ENCODE measurements around the gene ZNF776. TPM values are rescaled to one million over a fixed set of nuclear protein-coding genes. Genes with fewer than 3 reads are reported as not detected.
A peak's percentile ranks its signal among the peaks of the same experiment; 100 is the strongest.
"Not testable (repeated sequence)": the region's sequence is repeated elsewhere in the genome, so short reads cannot be mapped to it uniquely, and the experiment has no call there.

ZNF776 gene
- total and polyA plus RNA-seq, 4 donors = 22.1 to 40.1 (median 30.1) TPM

- H3K27me3 ChIP-seq (ENCODE audit: control insufficient read depth, insufficient read depth, low read length); H3K27ac ChIP-seq (ENCODE audit: low read depth, low read length); H3K4me1 ChIP-seq (ENCODE audit: control insufficient read depth, insufficient read depth, low read length); H3K36me3 ChIP-seq (ENCODE audit: control insufficient read depth, insufficient read depth, low read length); H3K9me3 ChIP-seq (ENCODE audit: control insufficient read depth, insufficient read depth, low read length); H3K4me3 ChIP-seq (ENCODE audit: low read depth, low read length): not testable (repeated sequence)
- 2% methylated on average over 6 of the region's 10 CpGs for WGBS (ENCODE audit: insufficient coverage)
- peak in 2 of 6 donors; percentile 52 to 68 for DNase-seq (ENCODE audit: low read depth in 4 of 6, low spot score in 6 of 6)
These were observed 8.3 kb upstream of the ZNF776 start for GRCh38 chr19:57738320-57738719.

GRCh38 chr19:57738770-57739169 is 7.8 kb upstream of the ZNF776 start:
- DNase-seq (ENCODE audit: low read depth in 4 of 6, low spot score in 6 of 6); H3K27ac ChIP-seq (ENCODE audit: low read depth, low read length); H3K9me3 ChIP-seq (ENCODE audit: control insufficient read depth, insufficient read depth, low read length); H3K4me3 ChIP-seq (ENCODE audit: low read depth, low read length); H3K4me1 ChIP-seq (ENCODE audit: control insufficient read depth, insufficient read depth, low read length); H3K27me3 ChIP-seq (ENCODE audit: control insufficient read depth, insufficient read depth, low read length); H3K36me3 ChIP-seq (ENCODE audit: control insufficient read depth, insufficient read depth, low read length): not testable (repeated sequence)
- 100% methylated on average over 2 of the region's 7 CpGs for WGBS (ENCODE audit: insufficient coverage)

- no peaks in the 10 kb centered on the region for H3K9me3 ChIP-seq (ENCODE audit: control insufficient read depth, insufficient read depth, low read length)
- peak overlapping the region; percentile 46 for H3K4me3 ChIP-seq (ENCODE audit: low read depth, low read length)
- WGBS (ENCODE audit: insufficient coverage) = 14% methylated on average over 4 of the region's 6 CpGs
- H3K36me3 ChIP-seq (ENCODE audit: control insufficient read depth, insufficient read depth, low read length) = peaks cover 29% of the 10 kb centered on the region
- no peak overlapping the region for H3K27ac ChIP-seq (ENCODE audit: low read depth, low read length)
- H3K4me1 ChIP-seq (ENCODE audit: control insufficient read depth, insufficient read depth, low read length) = no peaks in the 10 kb centered on the region
- H3K27me3 ChIP-seq (ENCODE audit: control insufficient read depth, insufficient read depth, low read length) = no peaks in the 10 kb centered on the region
- DNase-seq (ENCODE audit: low read depth in 4 of 6, low spot score in 6 of 6) = no peak
These were observed 825 bp downstream of the ZNF776 start for GRCh38 chr19:57747472-57747807.

GRCh38 chr19:57748029-57748428 is 1.4 kb downstream of the ZNF776 start:
- H3K27ac ChIP-seq (ENCODE audit: low read depth, low read length) = no peak overlapping the region
- 92% methylated on average over 2 of the region's 3 CpGs for WGBS (ENCODE audit: insufficient coverage)
- peaks cover 35% of the 10 kb centered on the region for H3K36me3 ChIP-seq (ENCODE audit: control insufficient read depth, insufficient read depth, low read length)
- H3K4me1 ChIP-seq (ENCODE audit: control insufficient read depth, insufficient read depth, low read length) = no peaks in the 10 kb centered on the region
- no peak for DNase-seq (ENCODE audit: low read depth in 4 of 6, low spot score in 6 of 6)
- no peak overlapping the region for H3K4me3 ChIP-seq (ENCODE audit: low read depth, low read length)
- H3K9me3 ChIP-seq (ENCODE audit: control insufficient read depth, insufficient read depth, low read length) = no peaks in the 10 kb centered on the region
- no peaks in the 10 kb centered on the region for H3K27me3 ChIP-seq (ENCODE audit: control insufficient read depth, insufficient read depth, low read length)

GRCh38 chr19:57754091-57754673 is 7.6 kb downstream of the ZNF776 start:
- 100% methylated on average over 6 of the region's 10 CpGs for WGBS (ENCODE audit: insufficient coverage)

GRCh38 chr19:57755031-57755430 is 8.4 kb downstream of the ZNF776 start:
- H3K9me3 ChIP-seq (ENCODE audit: control insufficient read depth, insufficient read depth, low read length) = no peaks in the 10 kb centered on the region
- WGBS (ENCODE audit: insufficient coverage) = 94% methylated on average over 3 of the region's 4 CpGs

More at GRCh38 chr19:57754091-57754673, 7.6 kb downstream of the ZNF776 start:
- H3K36me3 ChIP-seq (ENCODE audit: control insufficient read depth, insufficient read depth, low read length) = peaks cover 57% of the 10 kb centered on the region
- no peaks in the 10 kb centered on the region for H3K4me1 ChIP-seq (ENCODE audit: control insufficient read depth, insufficient read depth, low read length)
- H3K9me3 ChIP-seq (ENCODE audit: control insufficient read depth, insufficient read depth, low read length) = no peaks in the 10 kb centered on the region
- H3K27me3 ChIP-seq (ENCODE audit: control insufficient read depth, insufficient read depth, low read length) = no peaks in the 10 kb centered on the region
- no peak for DNase-seq (ENCODE audit: low read depth in 4 of 6, low spot score in 6 of 6)
- H3K27ac ChIP-seq (ENCODE audit: low read depth, low read length) = no peak overlapping the region
- H3K4me3 ChIP-seq (ENCODE audit: low read depth, low read length) = no peak overlapping the region

GRCh38 chr19:57757941-57758340 is 11.3 kb downstream of the ZNF776 start:
- no peak overlapping the region for H3K27ac ChIP-seq (ENCODE audit: low read depth, low read length)
- no peak for DNase-seq (ENCODE audit: low read depth in 4 of 6, low spot score in 6 of 6)

More at GRCh38 chr19:57755031-57755430, 8.4 kb downstream of the ZNF776 start:
- no peak for DNase-seq (ENCODE audit: low read depth in 4 of 6, low spot score in 6 of 6)
- peaks cover 63% of the 10 kb centered on the region for H3K36me3 ChIP-seq (ENCODE audit: control insufficient read depth, insufficient read depth, low read length)
- no peak overlapping the region for H3K4me3 ChIP-seq (ENCODE audit: low read depth, low read length)
- no peaks in the 10 kb centered on the region for H3K4me1 ChIP-seq (ENCODE audit: control insufficient read depth, insufficient read depth, low read length)
- no peaks in the 10 kb centered on the region for H3K27me3 ChIP-seq (ENCODE audit: control insufficient read depth, insufficient read depth, low read length)
- H3K27ac ChIP-seq (ENCODE audit: low read depth, low read length) = no peak overlapping the region

GRCh38 chr19:57759096-57759495 is 12.5 kb downstream of the ZNF776 start:
- Histone ChIP-seq H3K36me3 (ENCODE audit: control insufficient read depth, insufficient read depth, low read length) (peaks cover 54% of the 10 kb centered on the region), H3K27me3 (ENCODE audit: control insufficient read depth, insufficient read depth, low read length) (no peaks in the 10 kb centered on the region), H3K9me3 (ENCODE audit: control insufficient read depth, insufficient read depth, low read length) (no peaks in the 10 kb centered on the region), H3K4me1 (ENCODE audit: control insufficient read depth, insufficient read depth, low read length) (no peaks in the 10 kb centered on the region), H3K4me3 (ENCODE audit: low read depth, low read length) (no peak overlapping the region), H3K27ac (ENCODE audit: low read depth, low read length) (no peak overlapping the region)
- WGBS (ENCODE audit: insufficient coverage) = 93% methylated on average over 2 of the region's 2 CpGs
- DNase-seq (ENCODE audit: low read depth in 4 of 6, low spot score in 6 of 6) = peak in 3 of 6 donors; percentile 5 to 24 (median 22)

More at GRCh38 chr19:57757941-57758340, 11.3 kb downstream of the ZNF776 start:
- WGBS (ENCODE audit: insufficient coverage) = no CpG with 5 or more reads among the region's 2 CpGs
- Histone ChIP-seq H3K27me3 (ENCODE audit: control insufficient read depth, insufficient read depth, low read length) (no peaks in the 10 kb centered on the region), H3K36me3 (ENCODE audit: control insufficient read depth, insufficient read depth, low read length) (peaks cover 52% of the 10 kb centered on the region), H3K4me1 (ENCODE audit: control insufficient read depth, insufficient read depth, low read length) (no peaks in the 10 kb centered on the region), H3K4me3 (ENCODE audit: low read depth, low read length) (no peak overlapping the region), H3K9me3 (ENCODE audit: control insufficient read depth, insufficient read depth, low read length) (no peaks in the 10 kb centered on the region)

- Histone ChIP-seq H3K27me3 (ENCODE audit: control insufficient read depth, insufficient read depth, low read length) (no peaks in the 10 kb centered on the region), H3K9me3 (ENCODE audit: control insufficient read depth, insufficient read depth, low read length) (no peaks in the 10 kb centered on the region), H3K27ac (ENCODE audit: low read depth, low read length) (peak within 1 kb of the TSS; percentile 84), H3K4me1 (ENCODE audit: control insufficient read depth, insufficient read depth, low read length) (peaks cover 19% of the 10 kb centered on the region), H3K36me3 (ENCODE audit: control insufficient read depth, insufficient read depth, low read length) (peaks cover 27% of the 10 kb centered on the region), H3K4me3 (ENCODE audit: low read depth, low read length) (peak within 1 kb of the TSS; percentile 80)
- DNase-seq (ENCODE audit: low read depth in 4 of 6, low spot score in 6 of 6) = peak; percentile 81 to 98 (median 87)
- 2% methylated on average over 52 of the region's 61 CpGs for WGBS (ENCODE audit: insufficient coverage)
These were observed 22.9 kb downstream of the ZNF776 start, which contains the start of gene ZNF586 for GRCh38 chr19:57769345-57770131. ZNF586 (plus strand) TSS chr19:57769676; CDS start chr19:57769843, 167 bp downstream.

GRCh38 chr19:57771417-57771816 is 24.8 kb downstream of the ZNF776 start:
- 97% methylated on average over 2 of the region's 4 CpGs for WGBS (ENCODE audit: insufficient coverage)
- H3K4me1 ChIP-seq (ENCODE audit: control insufficient read depth, insufficient read depth, low read length) = peaks cover 19% of the 10 kb centered on the region
- no peak overlapping the region for H3K27ac ChIP-seq (ENCODE audit: low read depth, low read length)
- no peak for DNase-seq (ENCODE audit: low read depth in 4 of 6, low spot score in 6 of 6)
- H3K4me3 ChIP-seq (ENCODE audit: low read depth, low read length) = no peak overlapping the region
- H3K36me3 ChIP-seq (ENCODE audit: control insufficient read depth, insufficient read depth, low read length) = peaks cover 28% of the 10 kb centered on the region
- H3K9me3 ChIP-seq (ENCODE audit: control insufficient read depth, insufficient read depth, low read length) = no peaks in the 10 kb centered on the region
- no peaks in the 10 kb centered on the region for H3K27me3 ChIP-seq (ENCODE audit: control insufficient read depth, insufficient read depth, low read length)
